Hypothalamus (tissue), 51 donors: ENCODE measurements around the gene ZNF792.
"Not testable (repeated sequence)": the region's sequence is repeated elsewhere in the genome, so short reads cannot be mapped to it uniquely, and the experiment has no call there.

Experiments
- DNase-seq, 51 donors: peaks; one replicate each; lab custom pipeline; 2025; lab: John Stamatoyannopoulos, UW

Gene ZNF792

DNA sequence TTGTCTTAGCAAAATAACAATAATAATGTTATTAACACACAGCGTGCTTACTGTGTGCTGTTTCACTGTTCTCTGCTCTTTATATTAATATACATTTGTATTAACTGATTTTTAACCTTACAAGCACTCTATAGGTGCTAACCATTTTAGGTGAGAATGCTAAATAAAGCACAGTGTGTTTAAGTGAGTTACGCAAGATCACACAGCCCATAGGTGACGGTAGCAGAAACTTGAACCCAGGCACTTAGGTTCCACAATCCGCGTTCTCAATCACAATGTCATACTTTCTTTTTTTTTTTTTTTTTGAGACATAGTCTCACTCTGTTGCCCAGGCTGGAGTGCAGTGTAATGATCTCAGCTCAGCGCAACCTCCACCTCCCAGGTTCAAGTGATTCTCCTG, 31.5 kb downstream of the ZNF792 start:
- DNase-seq = no peak

- peak; percentile 17 to 93 (median 82) for DNase-seq
Observed at GRCh38 chr19:34926685-34927375, 37.2 kb downstream of the ZNF792 start, which contains the start of gene ZNF30. Gene ZNF30 (plus strand): TSS chr19:34926903. CDS start chr19:34929948, 3,045 bp downstream.

DNA sequence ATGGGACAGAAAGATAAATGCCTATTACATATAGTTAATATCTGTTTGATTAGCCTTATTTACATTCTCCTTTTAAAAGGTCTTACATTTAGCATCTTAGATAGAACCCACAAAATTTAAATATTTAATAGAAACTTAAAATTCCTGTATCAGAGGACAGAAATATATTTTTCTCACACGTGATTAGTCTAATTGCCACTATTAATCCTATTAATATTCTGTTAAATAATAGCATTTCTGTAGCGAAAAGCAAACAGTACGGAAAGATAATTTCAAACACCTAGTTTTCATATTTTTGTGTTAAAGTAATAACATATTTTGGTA, 37.7 kb downstream of the ZNF792 start:
- DNase-seq = no peak

GRCh38 chr19:34925278-34925855, 38.7 kb downstream of the ZNF792 start:
- no peak for DNase-seq

- not testable (repeated sequence) for DNase-seq
Observed at GRCh38 chr19:34920090-34920786, 43.8 kb downstream of the ZNF792 start.

GRCh38 chr19:34918190-34918589, 45.8 kb downstream of the ZNF792 start:
- no peak for DNase-seq

DNA sequence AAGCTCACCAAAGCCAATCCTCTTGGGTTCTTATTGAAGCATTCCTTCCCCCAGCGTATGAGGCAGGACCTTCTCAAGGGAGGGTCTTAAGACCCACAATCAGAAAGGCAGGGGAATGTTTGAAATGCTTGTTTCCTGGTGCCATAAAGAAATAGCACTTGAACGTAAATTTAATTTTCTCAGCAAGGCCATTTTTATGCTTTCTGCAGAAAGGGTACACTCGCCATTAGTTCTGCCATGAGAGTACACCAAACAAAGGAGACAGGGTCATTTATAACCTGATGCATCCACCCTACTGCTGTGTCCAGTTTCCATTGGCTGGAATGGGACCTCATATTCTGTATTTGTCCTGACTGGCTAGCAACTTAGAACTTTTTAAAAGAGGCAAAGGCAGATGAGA, 46.9 kb downstream of the ZNF792 start:
- not testable (repeated sequence) for DNase-seq

GRCh38 chr19:34910770-34911169, 53.3 kb downstream of the ZNF792 start:
- no peak for DNase-seq
